Measurements from ENCODE around the gene HOOK1.

HOOK1 gene

GRCh38 chr1:59814901-59815825 is at the start of gene HOOK1:
Gene HOOK1, plus strand, starts transcription at chr1:59814949. Its CDS starts 169 bp downstream, at chr1:59815118.
- DNase-seq (ENCODE audit: low read depth in 1 of 2, low spot score in 1 of 2), result peak in 1 of 2 donors; percentile 3

- DNase-seq (ENCODE audit: low read depth in 1 of 2, low spot score in 1 of 2), result no peak
These were observed 49.6 kb upstream of the HOOK1 start for GRCh38 chr1:59765011-59765730.

GRCh38 chr1:59766227-59766855 is 48.4 kb upstream of the HOOK1 start:
- DNase-seq (ENCODE audit: low read depth in 1 of 2, low spot score in 1 of 2), result no peak

- DNase-seq (ENCODE audit: low read depth in 1 of 2, low spot score in 1 of 2), result no peak
These were observed 47.6 kb upstream of the HOOK1 start for GRCh38 chr1:59767119-59767518.

GRCh38 chr1:59768792-59769735 is 45.7 kb upstream of the HOOK1 start:
- no peak for DNase-seq (ENCODE audit: low read depth in 1 of 2, low spot score in 1 of 2)

- DNase-seq (ENCODE audit: low read depth in 1 of 2, low spot score in 1 of 2), result no peak
These were observed 45.0 kb upstream of the HOOK1 start for GRCh38 chr1:59769736-59770095.

GRCh38 chr1:59771361-59771760 is 43.4 kb upstream of the HOOK1 start:
- DNase-seq (ENCODE audit: low read depth in 1 of 2, low spot score in 1 of 2), result no peak

- no peak for DNase-seq (ENCODE audit: low read depth in 1 of 2, low spot score in 1 of 2)
These were observed 39.3 kb upstream of the HOOK1 start for GRCh38 chr1:59775480-59775879.

- DNase-seq (ENCODE audit: low read depth in 1 of 2, low spot score in 1 of 2), result no peak
These were observed 37.5 kb upstream of the HOOK1 start for GRCh38 chr1:59776960-59777852.

- DNase-seq (ENCODE audit: low read depth in 1 of 2, low spot score in 1 of 2), result no peak
These were observed 34.8 kb upstream of the HOOK1 start for GRCh38 chr1:59779949-59780348.

- DNase-seq (ENCODE audit: low read depth in 1 of 2, low spot score in 1 of 2), result no peak
These were observed 25.9 kb upstream of the HOOK1 start for GRCh38 chr1:59788825-59789224.

GRCh38 chr1:59798600-59798999 is 16.1 kb upstream of the HOOK1 start:
- DNase-seq (ENCODE audit: low read depth in 1 of 2, low spot score in 1 of 2), result no peak

GRCh38 chr1:59803458-59804038 is 11.2 kb upstream of the HOOK1 start:
- DNase-seq (ENCODE audit: low read depth in 1 of 2, low spot score in 1 of 2), result no peak

GRCh38 chr1:59804301-59804700 is 10.4 kb upstream of the HOOK1 start:
- no peak for DNase-seq (ENCODE audit: low read depth in 1 of 2, low spot score in 1 of 2)

- DNase-seq (ENCODE audit: low read depth in 1 of 2, low spot score in 1 of 2), result no peak
These were observed 9.2 kb upstream of the HOOK1 start for GRCh38 chr1:59805554-59805953.

- DNase-seq (ENCODE audit: low read depth in 1 of 2, low spot score in 1 of 2), result peak; percentile 54 to 78
These were observed 409 bp upstream of the HOOK1 start for GRCh38 chr1:59814180-59814900.

GRCh38 chr1:59815892-59816291 is 1.1 kb downstream of the HOOK1 start:
- DNase-seq (ENCODE audit: low read depth in 1 of 2, low spot score in 1 of 2), result no peak

- DNase-seq (ENCODE audit: low read depth in 1 of 2, low spot score in 1 of 2), result no peak
These were observed 1.6 kb downstream of the HOOK1 start for GRCh38 chr1:59816318-59816878.

Data from activated CD4-positive, alpha-beta T cell treated with anti-CD3 and anti-CD28 coated beads, Interleukin-2, amount 50 U/mL, for 24 hours (primary cell).